K562 (cell line): Measurements from ENCODE around the gene PCAT6. TPM values are rescaled to one million over a fixed set of nuclear protein-coding genes. Genes with fewer than 3 reads are reported as not detected.

Experiments used
- CHD1 ChIP-seq: fragments of 200-600 bp; sonication (generic); IDR thresholded peaks from one replicate; pipeline ENCODE4 v1.6.1; 2012; ENCODE audit warnings: mild to moderate bottlenecking, moderate library complexity, low read length, inconsistent platforms
- FOXM1 ChIP-seq, 2 experiments: fragments of 450-650 bp in 1 of 2; sonication (generic) in 1 of 2; formaldehyde crosslinking in 1 of 2; IDR thresholded peaks; 2 replicates each; pipeline versions ENCODE4 v1.6.1 to v1.9.0; 2017 to 2022; ENCODE audit warnings: low read depth in 2 of 2, mild to moderate bottlenecking in 2 of 2, missing genetic modification reagents in 1 of 2, moderate library complexity in 1 of 2
- PHB ChIP-seq: fragments of 250-450 bp; sonication (Bioruptor Pico); IDR thresholded peaks from 2 replicates; pipeline ENCODE4 v1.5.0; 2021
- SP1 ChIP-seq: sonication (generic); formaldehyde crosslinking; IDR thresholded peaks from 2 replicates; pipeline ENCODE4 v1.8.1; 2022; ENCODE audit warnings: mild to moderate bottlenecking, missing genetic modification reagents
- U2AF1 ChIP-seq: fragments of 200-400 bp; formaldehyde crosslinking; optimal IDR thresholded peaks from 2 replicates; pipeline ENCODE3; 2017; ENCODE audit warnings: mild to moderate bottlenecking, low read depth, low read length, moderate library complexity
- ZNF274 ChIP-seq: IDR thresholded peaks from 2 replicates; pipeline ENCODE4 v1.6.1; 2011; ENCODE audit warnings: low read depth, mild to moderate bottlenecking, low read length, moderate library complexity, borderline replicate concordance
- ZNF408 ChIP-seq: fragments of 250-450 bp; sonication (Bioruptor Pico); IDR thresholded peaks from 2 replicates; pipeline ENCODE4 v1.4.0; 2020; ENCODE audit warnings: low read depth, mild to moderate bottlenecking, moderate library complexity
- polyA plus RNA-seq, 8 experiments: library from polyadenylated mRNA; depleted of rRNA in 4 of 8; stranded (reverse) in 5 of 8; unstranded in 3 of 8; fragments of >200 nt; fragmentation: Nextera tagmentation in 2 of 8; fragmentation: Illumina TruSeq in 1 of 8; extraction: Ambion mirVana in 2 of 8; extraction: Trizol in 1 of 8; gene quantifications; 2 replicates each; pipeline versions ENCODE4 v1.2.1 to v1.2.3, GENCODE V29; 2011 to 2014; ENCODE audit warnings: inconsistent platforms in 1 of 8, missing spikeins in 1 of 8
- total RNA-seq, 7 experiments: library from RNA; depleted of rRNA in 6 of 7; stranded (reverse); fragments of >200 nt in 6 of 7; fragmentation: Illumina TruSeq in 2 of 7; extraction: Trizol in 2 of 7; gene quantifications; 2 replicates each; pipeline versions ENCODE4 v1.2.1 to v1.2.3, GENCODE V29; 2011 to 2021; ENCODE audit warnings: low replicate concordance in 1 of 7
- TF ChIP-seq, protein P1 (sequence below): fragments of 450-650 bp; IDR thresholded peaks from 2 replicates; pipeline ENCODE4 v1.6.1; 2017; ENCODE audit warnings: antibody characterized with exemption, mild to moderate bottlenecking
- TF ChIP-seq, protein P2 (sequence below): fragments of 450-650 bp; IDR thresholded peaks from 2 replicates; pipeline ENCODE4 v1.6.1; 2016; ENCODE audit warnings: mild to moderate bottlenecking, moderate library complexity

PCAT6 gene
- total and polyA plus RNA-seq, 9 of the 15 experiments (the other 6 are each of a cell fraction or from before 2014, with no cell fraction given) = 0.25 to 2.4 (median 0.54) TPM; not detected in 1

DNA sequence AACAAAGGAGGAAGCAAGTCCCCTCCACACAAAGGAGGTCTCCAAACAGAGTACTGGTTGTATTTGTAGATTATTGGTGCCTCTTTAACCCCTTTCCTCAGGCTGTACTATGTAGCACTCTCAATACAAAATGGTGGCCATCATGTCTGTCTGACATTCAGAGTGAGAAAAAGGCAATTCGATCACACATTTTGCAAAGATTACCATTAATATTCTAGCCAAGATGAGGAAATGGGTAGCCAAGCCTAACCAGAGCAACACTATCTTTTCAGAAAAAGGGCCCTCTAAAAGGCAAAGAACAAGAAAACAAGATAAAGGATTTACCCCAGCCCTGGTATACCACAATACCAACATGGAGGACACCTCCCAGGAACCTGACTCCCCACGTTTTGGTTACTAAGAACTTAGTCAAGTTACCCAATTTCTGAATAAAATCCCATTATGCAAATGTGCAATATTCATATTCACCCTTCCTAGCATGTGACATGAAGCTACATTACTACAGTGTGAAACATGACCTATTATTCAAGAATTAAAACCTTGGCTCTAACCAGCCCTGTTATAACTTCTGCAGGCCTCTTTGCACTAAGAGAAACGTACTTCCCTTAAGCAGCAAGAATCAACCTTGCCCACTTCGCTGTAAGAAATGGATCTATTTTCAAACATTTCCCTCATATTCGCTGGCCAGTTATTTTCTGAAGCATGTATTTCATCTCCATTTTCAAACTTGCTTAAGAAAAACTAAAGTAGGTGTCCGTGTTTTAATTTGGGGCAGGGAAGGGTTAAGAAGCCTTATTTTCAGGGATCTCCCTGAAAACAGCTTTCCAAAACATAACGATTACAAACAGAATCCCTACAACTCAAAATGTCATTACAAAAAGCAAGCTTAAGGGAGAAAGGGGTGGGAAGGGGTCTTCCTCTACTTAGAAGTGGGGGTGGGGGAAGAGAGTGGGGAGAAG lies 4.6 kb upstream of the PCAT6 start (continued):
- TF ChIP-seq PHB (CRISPR knock-in tag) (no peak), SP1 (CRISPR knock-in tag) (no peak), ZNF274 (no peak), U2AF1 (no peak), ZNF408 (CRISPR knock-in tag) (no peak), FOXM1 (IDR thresholded peaks at IDR 0.05; ENCODE audit: low read depth) (no peak), FOXM1 (CRISPR knock-in tag; IDR thresholded peaks at IDR 0.05; ENCODE audit: low read depth) (no peak), CHD1 (peak; percentile 41)
- TF ChIP-seq, protein P1, sequence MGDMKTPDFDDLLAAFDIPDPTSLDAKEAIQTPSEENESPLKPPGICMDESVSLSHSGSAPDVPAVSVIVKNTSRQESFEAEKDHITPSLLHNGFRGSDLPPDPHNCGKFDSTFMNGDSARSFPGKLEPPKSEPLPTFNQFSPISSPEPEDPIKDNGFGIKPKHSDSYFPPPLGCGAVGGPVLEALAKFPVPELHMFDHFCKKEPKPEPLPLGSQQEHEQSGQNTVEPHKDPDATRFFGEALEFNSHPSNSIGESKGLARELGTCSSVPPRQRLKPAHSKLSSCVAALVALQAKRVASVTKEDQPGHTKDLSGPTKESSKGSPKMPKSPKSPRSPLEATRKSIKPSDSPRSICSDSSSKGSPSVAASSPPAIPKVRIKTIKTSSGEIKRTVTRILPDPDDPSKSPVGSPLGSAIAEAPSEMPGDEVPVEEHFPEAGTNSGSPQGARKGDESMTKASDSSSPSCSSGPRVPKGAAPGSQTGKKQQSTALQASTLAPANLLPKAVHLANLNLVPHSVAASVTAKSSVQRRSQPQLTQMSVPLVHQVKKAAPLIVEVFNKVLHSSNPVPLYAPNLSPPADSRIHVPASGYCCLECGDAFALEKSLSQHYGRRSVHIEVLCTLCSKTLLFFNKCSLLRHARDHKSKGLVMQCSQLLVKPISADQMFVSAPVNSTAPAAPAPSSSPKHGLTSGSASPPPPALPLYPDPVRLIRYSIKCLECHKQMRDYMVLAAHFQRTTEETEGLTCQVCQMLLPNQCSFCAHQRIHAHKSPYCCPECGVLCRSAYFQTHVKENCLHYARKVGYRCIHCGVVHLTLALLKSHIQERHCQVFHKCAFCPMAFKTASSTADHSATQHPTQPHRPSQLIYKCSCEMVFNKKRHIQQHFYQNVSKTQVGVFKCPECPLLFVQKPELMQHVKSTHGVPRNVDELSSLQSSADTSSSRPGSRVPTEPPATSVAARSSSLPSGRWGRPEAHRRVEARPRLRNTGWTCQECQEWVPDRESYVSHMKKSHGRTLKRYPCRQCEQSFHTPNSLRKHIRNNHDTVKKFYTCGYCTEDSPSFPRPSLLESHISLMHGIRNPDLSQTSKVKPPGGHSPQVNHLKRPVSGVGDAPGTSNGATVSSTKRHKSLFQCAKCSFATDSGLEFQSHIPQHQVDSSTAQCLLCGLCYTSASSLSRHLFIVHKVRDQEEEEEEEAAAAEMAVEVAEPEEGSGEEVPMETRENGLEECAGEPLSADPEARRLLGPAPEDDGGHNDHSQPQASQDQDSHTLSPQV = peak; percentile 99
- TF ChIP-seq, protein P2, sequence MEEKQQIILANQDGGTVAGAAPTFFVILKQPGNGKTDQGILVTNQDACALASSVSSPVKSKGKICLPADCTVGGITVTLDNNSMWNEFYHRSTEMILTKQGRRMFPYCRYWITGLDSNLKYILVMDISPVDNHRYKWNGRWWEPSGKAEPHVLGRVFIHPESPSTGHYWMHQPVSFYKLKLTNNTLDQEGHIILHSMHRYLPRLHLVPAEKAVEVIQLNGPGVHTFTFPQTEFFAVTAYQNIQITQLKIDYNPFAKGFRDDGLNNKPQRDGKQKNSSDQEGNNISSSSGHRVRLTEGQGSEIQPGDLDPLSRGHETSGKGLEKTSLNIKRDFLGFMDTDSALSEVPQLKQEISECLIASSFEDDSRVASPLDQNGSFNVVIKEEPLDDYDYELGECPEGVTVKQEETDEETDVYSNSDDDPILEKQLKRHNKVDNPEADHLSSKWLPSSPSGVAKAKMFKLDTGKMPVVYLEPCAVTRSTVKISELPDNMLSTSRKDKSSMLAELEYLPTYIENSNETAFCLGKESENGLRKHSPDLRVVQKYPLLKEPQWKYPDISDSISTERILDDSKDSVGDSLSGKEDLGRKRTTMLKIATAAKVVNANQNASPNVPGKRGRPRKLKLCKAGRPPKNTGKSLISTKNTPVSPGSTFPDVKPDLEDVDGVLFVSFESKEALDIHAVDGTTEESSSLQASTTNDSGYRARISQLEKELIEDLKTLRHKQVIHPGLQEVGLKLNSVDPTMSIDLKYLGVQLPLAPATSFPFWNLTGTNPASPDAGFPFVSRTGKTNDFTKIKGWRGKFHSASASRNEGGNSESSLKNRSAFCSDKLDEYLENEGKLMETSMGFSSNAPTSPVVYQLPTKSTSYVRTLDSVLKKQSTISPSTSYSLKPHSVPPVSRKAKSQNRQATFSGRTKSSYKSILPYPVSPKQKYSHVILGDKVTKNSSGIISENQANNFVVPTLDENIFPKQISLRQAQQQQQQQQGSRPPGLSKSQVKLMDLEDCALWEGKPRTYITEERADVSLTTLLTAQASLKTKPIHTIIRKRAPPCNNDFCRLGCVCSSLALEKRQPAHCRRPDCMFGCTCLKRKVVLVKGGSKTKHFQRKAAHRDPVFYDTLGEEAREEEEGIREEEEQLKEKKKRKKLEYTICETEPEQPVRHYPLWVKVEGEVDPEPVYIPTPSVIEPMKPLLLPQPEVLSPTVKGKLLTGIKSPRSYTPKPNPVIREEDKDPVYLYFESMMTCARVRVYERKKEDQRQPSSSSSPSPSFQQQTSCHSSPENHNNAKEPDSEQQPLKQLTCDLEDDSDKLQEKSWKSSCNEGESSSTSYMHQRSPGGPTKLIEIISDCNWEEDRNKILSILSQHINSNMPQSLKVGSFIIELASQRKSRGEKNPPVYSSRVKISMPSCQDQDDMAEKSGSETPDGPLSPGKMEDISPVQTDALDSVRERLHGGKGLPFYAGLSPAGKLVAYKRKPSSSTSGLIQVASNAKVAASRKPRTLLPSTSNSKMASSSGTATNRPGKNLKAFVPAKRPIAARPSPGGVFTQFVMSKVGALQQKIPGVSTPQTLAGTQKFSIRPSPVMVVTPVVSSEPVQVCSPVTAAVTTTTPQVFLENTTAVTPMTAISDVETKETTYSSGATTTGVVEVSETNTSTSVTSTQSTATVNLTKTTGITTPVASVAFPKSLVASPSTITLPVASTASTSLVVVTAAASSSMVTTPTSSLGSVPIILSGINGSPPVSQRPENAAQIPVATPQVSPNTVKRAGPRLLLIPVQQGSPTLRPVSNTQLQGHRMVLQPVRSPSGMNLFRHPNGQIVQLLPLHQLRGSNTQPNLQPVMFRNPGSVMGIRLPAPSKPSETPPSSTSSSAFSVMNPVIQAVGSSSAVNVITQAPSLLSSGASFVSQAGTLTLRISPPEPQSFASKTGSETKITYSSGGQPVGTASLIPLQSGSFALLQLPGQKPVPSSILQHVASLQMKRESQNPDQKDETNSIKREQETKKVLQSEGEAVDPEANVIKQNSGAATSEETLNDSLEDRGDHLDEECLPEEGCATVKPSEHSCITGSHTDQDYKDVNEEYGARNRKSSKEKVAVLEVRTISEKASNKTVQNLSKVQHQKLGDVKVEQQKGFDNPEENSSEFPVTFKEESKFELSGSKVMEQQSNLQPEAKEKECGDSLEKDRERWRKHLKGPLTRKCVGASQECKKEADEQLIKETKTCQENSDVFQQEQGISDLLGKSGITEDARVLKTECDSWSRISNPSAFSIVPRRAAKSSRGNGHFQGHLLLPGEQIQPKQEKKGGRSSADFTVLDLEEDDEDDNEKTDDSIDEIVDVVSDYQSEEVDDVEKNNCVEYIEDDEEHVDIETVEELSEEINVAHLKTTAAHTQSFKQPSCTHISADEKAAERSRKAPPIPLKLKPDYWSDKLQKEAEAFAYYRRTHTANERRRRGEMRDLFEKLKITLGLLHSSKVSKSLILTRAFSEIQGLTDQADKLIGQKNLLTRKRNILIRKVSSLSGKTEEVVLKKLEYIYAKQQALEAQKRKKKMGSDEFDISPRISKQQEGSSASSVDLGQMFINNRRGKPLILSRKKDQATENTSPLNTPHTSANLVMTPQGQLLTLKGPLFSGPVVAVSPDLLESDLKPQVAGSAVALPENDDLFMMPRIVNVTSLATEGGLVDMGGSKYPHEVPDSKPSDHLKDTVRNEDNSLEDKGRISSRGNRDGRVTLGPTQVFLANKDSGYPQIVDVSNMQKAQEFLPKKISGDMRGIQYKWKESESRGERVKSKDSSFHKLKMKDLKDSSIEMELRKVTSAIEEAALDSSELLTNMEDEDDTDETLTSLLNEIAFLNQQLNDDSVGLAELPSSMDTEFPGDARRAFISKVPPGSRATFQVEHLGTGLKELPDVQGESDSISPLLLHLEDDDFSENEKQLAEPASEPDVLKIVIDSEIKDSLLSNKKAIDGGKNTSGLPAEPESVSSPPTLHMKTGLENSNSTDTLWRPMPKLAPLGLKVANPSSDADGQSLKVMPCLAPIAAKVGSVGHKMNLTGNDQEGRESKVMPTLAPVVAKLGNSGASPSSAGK = no peak
